ENCODE results near the gene CD70.
"Not testable (repeated sequence)": the region's sequence is repeated elsewhere in the genome, so short reads cannot be mapped to it uniquely, and the experiment has no call there.

DNA sequence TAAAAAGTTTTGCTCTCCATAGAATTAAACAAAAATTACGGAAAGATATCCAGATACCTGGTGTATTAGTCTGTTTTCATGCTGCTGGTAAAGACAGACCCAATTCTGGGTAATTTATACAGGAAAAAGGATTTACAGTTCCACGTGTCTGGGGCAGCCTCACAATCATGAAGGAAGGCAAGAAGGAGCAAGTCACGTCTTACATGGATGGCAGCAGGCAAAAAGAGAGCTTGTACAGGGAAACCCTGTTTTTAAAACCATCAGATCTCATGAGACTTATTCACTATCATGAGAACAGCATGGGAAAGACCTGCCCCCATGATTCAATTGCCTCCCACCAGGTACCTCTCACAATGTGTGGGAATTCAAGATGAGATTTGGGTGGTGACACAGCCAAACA is 24.2 kb downstream of the CD70 start:
- TF ChIP-seq, protein P1, sequence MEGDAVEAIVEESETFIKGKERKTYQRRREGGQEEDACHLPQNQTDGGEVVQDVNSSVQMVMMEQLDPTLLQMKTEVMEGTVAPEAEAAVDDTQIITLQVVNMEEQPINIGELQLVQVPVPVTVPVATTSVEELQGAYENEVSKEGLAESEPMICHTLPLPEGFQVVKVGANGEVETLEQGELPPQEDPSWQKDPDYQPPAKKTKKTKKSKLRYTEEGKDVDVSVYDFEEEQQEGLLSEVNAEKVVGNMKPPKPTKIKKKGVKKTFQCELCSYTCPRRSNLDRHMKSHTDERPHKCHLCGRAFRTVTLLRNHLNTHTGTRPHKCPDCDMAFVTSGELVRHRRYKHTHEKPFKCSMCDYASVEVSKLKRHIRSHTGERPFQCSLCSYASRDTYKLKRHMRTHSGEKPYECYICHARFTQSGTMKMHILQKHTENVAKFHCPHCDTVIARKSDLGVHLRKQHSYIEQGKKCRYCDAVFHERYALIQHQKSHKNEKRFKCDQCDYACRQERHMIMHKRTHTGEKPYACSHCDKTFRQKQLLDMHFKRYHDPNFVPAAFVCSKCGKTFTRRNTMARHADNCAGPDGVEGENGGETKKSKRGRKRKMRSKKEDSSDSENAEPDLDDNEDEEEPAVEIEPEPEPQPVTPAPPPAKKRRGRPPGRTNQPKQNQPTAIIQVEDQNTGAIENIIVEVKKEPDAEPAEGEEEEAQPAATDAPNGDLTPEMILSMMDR (IDR thresholded peaks at IDR 0.05 in 4 of 5, conservative IDR thresholded peaks at IDR 0.05 in 1 of 5), result not testable (repeated sequence)
- TF ChIP-seq POLR2A (IDR thresholded peaks at IDR 0.05), result not testable (repeated sequence)

Data from gastrocnemius medialis (tissue), 4 donors.